Measurements from ENCODE around the gene TLK1. TPM values are rescaled to one million over a fixed set of nuclear protein-coding genes. Genes with fewer than 3 reads are reported as not detected.

TLK1 gene
- total RNA-seq, 4 donors from 2014 or later: 32.2 to 64.3 (median 45.4) TPM

DNA sequence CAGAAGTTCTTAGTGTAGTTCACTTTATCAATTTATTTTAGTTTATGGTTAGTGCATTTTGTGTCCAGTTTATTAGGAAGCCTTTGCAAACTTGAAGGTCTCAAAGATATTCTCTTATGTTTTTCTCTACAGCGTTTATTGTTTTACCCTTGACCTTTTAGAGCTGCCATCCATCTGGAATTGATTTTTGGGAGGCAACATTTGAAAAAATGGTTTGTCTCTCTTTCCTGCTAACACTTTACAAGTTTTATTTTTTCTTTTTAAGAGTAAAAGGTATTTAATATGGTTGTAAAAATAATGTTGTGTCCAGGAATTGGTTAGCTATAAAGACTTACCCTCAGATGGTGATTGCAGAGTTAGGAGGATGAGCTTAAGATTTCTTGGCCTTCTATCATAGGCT is 217.7 kb downstream of the TLK1 start:
- peaks cover 0 to 39% (median 2%) of the 10 kb centered on the region in 3 donors for H3K4me1 ChIP-seq
- H3K36me3 ChIP-seq: no peaks in the 10 kb centered on the region
- no peak for ATAC-seq
- no peak overlapping the region for H3K4me3 ChIP-seq
- H3K27ac ChIP-seq: no peak overlapping the region
- TF ChIP-seq, protein P1, sequence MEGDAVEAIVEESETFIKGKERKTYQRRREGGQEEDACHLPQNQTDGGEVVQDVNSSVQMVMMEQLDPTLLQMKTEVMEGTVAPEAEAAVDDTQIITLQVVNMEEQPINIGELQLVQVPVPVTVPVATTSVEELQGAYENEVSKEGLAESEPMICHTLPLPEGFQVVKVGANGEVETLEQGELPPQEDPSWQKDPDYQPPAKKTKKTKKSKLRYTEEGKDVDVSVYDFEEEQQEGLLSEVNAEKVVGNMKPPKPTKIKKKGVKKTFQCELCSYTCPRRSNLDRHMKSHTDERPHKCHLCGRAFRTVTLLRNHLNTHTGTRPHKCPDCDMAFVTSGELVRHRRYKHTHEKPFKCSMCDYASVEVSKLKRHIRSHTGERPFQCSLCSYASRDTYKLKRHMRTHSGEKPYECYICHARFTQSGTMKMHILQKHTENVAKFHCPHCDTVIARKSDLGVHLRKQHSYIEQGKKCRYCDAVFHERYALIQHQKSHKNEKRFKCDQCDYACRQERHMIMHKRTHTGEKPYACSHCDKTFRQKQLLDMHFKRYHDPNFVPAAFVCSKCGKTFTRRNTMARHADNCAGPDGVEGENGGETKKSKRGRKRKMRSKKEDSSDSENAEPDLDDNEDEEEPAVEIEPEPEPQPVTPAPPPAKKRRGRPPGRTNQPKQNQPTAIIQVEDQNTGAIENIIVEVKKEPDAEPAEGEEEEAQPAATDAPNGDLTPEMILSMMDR (IDR thresholded peaks at IDR 0.05): no peak
- TF ChIP-seq EP300 (IDR thresholded peaks at IDR 0.05) (no peak), POLR2AphosphoS5 (IDR thresholded peaks at IDR 0.05) (no peak), POLR2A (IDR thresholded peaks at IDR 0.05) (no peak)
- H3K27me3 ChIP-seq: no peaks in the 10 kb centered on the region
- H3K9me3 ChIP-seq: no peaks in the 10 kb centered on the region
- 56 to 75% methylated on average over 1 of the region's 1 CpG for WGBS, 2 donors (ENCODE audit: low coverage in 1 of 2)

DNA sequence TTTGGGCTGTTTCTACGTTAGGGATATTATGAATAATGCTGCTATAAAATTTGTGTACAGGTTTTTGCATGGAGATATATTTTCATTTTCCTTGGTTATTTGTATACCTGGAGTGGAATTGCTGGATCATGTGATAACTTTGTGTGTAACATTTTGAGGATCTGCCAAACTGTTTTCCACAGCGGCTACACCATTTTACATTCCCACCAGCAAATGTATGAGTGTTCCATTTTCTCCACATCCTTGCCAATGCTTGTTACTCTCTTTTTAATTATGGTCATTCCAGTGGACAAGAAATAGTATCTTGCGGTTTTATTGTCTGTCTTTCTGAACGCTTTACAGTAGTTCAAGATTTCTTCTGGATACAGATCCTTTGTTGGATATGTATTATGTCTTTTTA is 218.1 kb downstream of the TLK1 start:
- Histone ChIP-seq H3K4me3 (no peak overlapping the region), H3K27me3 (no peaks in the 10 kb centered on the region), H3K27ac (no peak overlapping the region), H3K9me3 (no peaks in the 10 kb centered on the region), H3K4me1 (peaks cover 0 to 43% (median 2%) of the 10 kb centered on the region in 3 donors), H3K36me3 (peaks cover 0 to 1% of the 10 kb centered on the region in 2 donors)
- TF ChIP-seq, protein P1 (IDR thresholded peaks at IDR 0.05): no peak
- TF ChIP-seq EP300 (IDR thresholded peaks at IDR 0.05) (no peak), POLR2A (IDR thresholded peaks at IDR 0.05) (no peak), POLR2AphosphoS5 (IDR thresholded peaks at IDR 0.05) (no peak)
- no peak for ATAC-seq
- WGBS, 2 donors (ENCODE audit: low coverage in 1 of 2): 73 to 78% methylated on average over 3 to 4 of the region's 4 CpGs

Other genes with a start within 250 kb of the TLK1 start
- gene GORASP2, start 231.6 kb downstream of the TLK1 start, total RNA-seq: 10 to 100 TPM; 36.1 to 48.2 (median 42.0) TPM